RWPE2 (cell line): Measurements from ENCODE around the gene PSTPIP2.

Experiments used
- ATAC-seq: fragments of 200-7000 bp; cut with Tn5 transposase; 3 replicates; pipeline ENCODE4 v1.9.1; 2021; ENCODE audit warnings: low read depth
- DNase-seq: peaks from one replicate; pipeline ENCODE4 v3.0.0-alpha.2; 2020; ENCODE audit warnings: low spot score
- H3K27ac ChIP-seq: fragments of 450-650 bp; 2 replicates; pipeline ENCODE4 v1.5.1; 2017; ENCODE audit warnings: mild to moderate bottlenecking; ENCODE audit not compliant: poor library complexity, severe bottlenecking
- H3K27me3 ChIP-seq: fragments of 250-450 bp; sonication (Bioruptor Pico); 2 replicates; pipeline ENCODE4 v1.5.1; 2021; ENCODE audit warnings: mild to moderate bottlenecking, moderate library complexity; ENCODE audit not compliant: insufficient read depth, poor library complexity, severe bottlenecking
- H3K36me3 ChIP-seq: fragments of 250-450 bp; sonication (Bioruptor Pico); 2 replicates; pipeline ENCODE4 v1.5.1; 2020; ENCODE audit warnings: low read depth, mild to moderate bottlenecking, moderate library complexity
- H3K4me1 ChIP-seq: fragments of 250-450 bp; sonication (Bioruptor Pico); 2 replicates; pipeline ENCODE4 v1.5.1; 2021; ENCODE audit warnings: mild to moderate bottlenecking, moderate library complexity; ENCODE audit not compliant: insufficient read depth, poor library complexity, severe bottlenecking
- H3K4me3 ChIP-seq: fragments of 250-450 bp; sonication (Bioruptor Pico); 2 replicates; pipeline ENCODE4 v1.5.1; 2021; ENCODE audit warnings: mild to moderate bottlenecking, moderate library complexity; ENCODE audit not compliant: severe bottlenecking
- H3K9me3 ChIP-seq: fragments of 250-450 bp; sonication (Bioruptor Pico); 2 replicates; pipeline ENCODE4 v1.5.1; 2021; ENCODE audit warnings: mild to moderate bottlenecking, moderate library complexity; ENCODE audit not compliant: severe bottlenecking
- TF ChIP-seq, protein P1 (sequence below): fragments of 450-650 bp; IDR thresholded peaks from one replicate; pipeline ENCODE4 v1.5.1; 2017; ENCODE audit warnings: mild to moderate bottlenecking, moderate library complexity; ENCODE audit not compliant: poor library complexity, severe bottlenecking

Gene PSTPIP2

GRCh38 chr18:46040747-46041104 lies 31.3 kb downstream of the PSTPIP2 start:
- no peak for DNase-seq

GRCh38 chr18:46040033-46040746 lies 31.9 kb downstream of the PSTPIP2 start:
- no peak for ATAC-seq

More at GRCh38 chr18:46040747-46041104, 31.3 kb downstream of the PSTPIP2 start:
- Histone ChIP-seq H3K9me3 (no peaks in the 10 kb centered on the region), H3K36me3 (0 out of 2 replicates have a peak, but pooled peaks cover 3% of the 10 kb centered on the region), H3K4me1 (peaks cover 7% of the 10 kb centered on the region), H3K27me3 (no peaks in the 10 kb centered on the region), H3K27ac (no peak overlapping the region), H3K4me3 (no peak overlapping the region)
- ATAC-seq: no peak
- TF ChIP-seq, protein P1, sequence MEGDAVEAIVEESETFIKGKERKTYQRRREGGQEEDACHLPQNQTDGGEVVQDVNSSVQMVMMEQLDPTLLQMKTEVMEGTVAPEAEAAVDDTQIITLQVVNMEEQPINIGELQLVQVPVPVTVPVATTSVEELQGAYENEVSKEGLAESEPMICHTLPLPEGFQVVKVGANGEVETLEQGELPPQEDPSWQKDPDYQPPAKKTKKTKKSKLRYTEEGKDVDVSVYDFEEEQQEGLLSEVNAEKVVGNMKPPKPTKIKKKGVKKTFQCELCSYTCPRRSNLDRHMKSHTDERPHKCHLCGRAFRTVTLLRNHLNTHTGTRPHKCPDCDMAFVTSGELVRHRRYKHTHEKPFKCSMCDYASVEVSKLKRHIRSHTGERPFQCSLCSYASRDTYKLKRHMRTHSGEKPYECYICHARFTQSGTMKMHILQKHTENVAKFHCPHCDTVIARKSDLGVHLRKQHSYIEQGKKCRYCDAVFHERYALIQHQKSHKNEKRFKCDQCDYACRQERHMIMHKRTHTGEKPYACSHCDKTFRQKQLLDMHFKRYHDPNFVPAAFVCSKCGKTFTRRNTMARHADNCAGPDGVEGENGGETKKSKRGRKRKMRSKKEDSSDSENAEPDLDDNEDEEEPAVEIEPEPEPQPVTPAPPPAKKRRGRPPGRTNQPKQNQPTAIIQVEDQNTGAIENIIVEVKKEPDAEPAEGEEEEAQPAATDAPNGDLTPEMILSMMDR: no peak

GRCh38 chr18:46037512-46038305 lies 34.4 kb downstream of the PSTPIP2 start:
- H3K4me3 ChIP-seq: no peak overlapping the region
- H3K4me1 ChIP-seq: peaks cover 5% of the 10 kb centered on the region
- DNase-seq (no peak), ATAC-seq (no peak)
- H3K27me3 ChIP-seq: no peaks in the 10 kb centered on the region
- H3K36me3 ChIP-seq: 0 out of 2 replicates have a peak, but pooled peaks cover 3% of the 10 kb centered on the region
- TF ChIP-seq, protein P1: no peak
- no peaks in the 10 kb centered on the region for H3K9me3 ChIP-seq
- H3K27ac ChIP-seq: no peak overlapping the region

More at GRCh38 chr18:46040033-46040746, 31.9 kb downstream of the PSTPIP2 start:
- Histone ChIP-seq H3K9me3 (no peaks in the 10 kb centered on the region), H3K27ac (no peak overlapping the region), H3K36me3 (0 out of 2 replicates have a peak, but pooled peaks cover 3% of the 10 kb centered on the region), H3K4me3 (no peak overlapping the region), H3K27me3 (no peaks in the 10 kb centered on the region), H3K4me1 (peaks cover 7% of the 10 kb centered on the region)
- DNase-seq: no peak
- TF ChIP-seq, protein P1: no peak

DNA sequence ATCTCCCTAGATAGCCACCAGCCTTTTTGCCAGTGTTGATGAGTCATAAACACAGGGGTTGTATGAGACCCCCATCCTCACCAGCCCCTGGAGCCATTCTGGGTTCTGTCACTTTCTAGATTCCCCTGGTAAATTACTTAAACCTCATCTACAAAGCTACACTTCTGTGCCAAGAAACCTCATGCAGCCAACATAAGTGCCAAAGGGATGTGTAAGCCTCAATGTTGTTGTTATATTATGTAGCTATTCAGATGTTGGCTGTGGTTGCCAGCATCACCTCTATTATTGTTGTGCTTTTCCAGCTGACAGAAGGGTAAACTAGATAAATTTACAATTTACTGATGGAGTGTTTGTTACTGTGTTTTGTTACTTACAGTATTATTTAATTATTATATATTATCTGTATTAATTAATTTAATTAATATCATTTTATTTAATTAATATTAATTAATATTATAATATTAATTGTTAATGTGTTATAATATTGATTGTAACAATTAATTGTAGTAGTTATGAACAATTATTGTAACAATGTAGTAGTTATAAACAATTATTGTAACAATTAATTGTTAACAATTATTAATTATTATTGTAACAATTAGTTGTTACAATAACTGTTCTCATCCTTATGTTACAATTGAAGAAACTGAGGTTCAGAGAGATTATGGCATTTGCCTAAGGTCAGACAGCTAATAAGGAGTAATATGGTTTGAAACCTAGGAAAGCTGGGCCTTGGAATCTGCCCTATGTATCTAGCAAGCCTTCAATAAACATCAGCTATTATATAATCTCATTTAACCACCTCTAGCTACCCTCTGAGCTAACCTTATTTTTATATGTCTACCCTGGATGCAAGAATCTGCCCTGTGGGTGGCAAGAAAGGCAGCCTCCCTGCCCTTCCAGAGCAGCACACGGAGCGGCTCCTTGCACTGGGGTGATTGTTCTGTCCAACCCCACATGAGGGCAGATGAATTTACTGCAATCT lies 36.1 kb downstream of the PSTPIP2 start:
- no peak for DNase-seq
- Histone ChIP-seq H3K27me3 (no peaks in the 10 kb centered on the region), H3K4me3 (no peak overlapping the region), H3K9me3 (no peaks in the 10 kb centered on the region), H3K36me3 (0 out of 2 replicates have a peak, but pooled peaks cover 3% of the 10 kb centered on the region), H3K27ac (no peak overlapping the region), H3K4me1 (no peaks in the 10 kb centered on the region)
- ATAC-seq: no peak
- TF ChIP-seq, protein P1: no peak
